ENCODE results near the gene CAMTA2.

- TF ChIP-seq, protein P1, sequence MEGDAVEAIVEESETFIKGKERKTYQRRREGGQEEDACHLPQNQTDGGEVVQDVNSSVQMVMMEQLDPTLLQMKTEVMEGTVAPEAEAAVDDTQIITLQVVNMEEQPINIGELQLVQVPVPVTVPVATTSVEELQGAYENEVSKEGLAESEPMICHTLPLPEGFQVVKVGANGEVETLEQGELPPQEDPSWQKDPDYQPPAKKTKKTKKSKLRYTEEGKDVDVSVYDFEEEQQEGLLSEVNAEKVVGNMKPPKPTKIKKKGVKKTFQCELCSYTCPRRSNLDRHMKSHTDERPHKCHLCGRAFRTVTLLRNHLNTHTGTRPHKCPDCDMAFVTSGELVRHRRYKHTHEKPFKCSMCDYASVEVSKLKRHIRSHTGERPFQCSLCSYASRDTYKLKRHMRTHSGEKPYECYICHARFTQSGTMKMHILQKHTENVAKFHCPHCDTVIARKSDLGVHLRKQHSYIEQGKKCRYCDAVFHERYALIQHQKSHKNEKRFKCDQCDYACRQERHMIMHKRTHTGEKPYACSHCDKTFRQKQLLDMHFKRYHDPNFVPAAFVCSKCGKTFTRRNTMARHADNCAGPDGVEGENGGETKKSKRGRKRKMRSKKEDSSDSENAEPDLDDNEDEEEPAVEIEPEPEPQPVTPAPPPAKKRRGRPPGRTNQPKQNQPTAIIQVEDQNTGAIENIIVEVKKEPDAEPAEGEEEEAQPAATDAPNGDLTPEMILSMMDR (IDR thresholded peaks at IDR 0.05; ENCODE audit: insufficient read depth, low read length) = no peak
- TF ChIP-seq POLR2AphosphoS5 (IDR thresholded peaks at IDR 0.05; ENCODE audit: low read depth) (peak; percentile 63), SPI1 (IDR thresholded peaks at IDR 0.05; ENCODE audit: borderline replicate concordance, low read depth) (no peak)
- TF ChIP-seq, protein P2, sequence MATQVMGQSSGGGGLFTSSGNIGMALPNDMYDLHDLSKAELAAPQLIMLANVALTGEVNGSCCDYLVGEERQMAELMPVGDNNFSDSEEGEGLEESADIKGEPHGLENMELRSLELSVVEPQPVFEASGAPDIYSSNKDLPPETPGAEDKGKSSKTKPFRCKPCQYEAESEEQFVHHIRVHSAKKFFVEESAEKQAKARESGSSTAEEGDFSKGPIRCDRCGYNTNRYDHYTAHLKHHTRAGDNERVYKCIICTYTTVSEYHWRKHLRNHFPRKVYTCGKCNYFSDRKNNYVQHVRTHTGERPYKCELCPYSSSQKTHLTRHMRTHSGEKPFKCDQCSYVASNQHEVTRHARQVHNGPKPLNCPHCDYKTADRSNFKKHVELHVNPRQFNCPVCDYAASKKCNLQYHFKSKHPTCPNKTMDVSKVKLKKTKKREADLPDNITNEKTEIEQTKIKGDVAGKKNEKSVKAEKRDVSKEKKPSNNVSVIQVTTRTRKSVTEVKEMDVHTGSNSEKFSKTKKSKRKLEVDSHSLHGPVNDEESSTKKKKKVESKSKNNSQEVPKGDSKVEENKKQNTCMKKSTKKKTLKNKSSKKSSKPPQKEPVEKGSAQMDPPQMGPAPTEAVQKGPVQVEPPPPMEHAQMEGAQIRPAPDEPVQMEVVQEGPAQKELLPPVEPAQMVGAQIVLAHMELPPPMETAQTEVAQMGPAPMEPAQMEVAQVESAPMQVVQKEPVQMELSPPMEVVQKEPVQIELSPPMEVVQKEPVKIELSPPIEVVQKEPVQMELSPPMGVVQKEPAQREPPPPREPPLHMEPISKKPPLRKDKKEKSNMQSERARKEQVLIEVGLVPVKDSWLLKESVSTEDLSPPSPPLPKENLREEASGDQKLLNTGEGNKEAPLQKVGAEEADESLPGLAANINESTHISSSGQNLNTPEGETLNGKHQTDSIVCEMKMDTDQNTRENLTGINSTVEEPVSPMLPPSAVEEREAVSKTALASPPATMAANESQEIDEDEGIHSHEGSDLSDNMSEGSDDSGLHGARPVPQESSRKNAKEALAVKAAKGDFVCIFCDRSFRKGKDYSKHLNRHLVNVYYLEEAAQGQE (IDR thresholded peaks at IDR 0.05; ENCODE audit: insufficient replicate concordance, low read depth) = no peak
Measured at GRCh38 chr17:4934173-4934979, 53.1 kb downstream of the CAMTA2 start.

Data from HL-60 (cell line).